WERI-Rb-1 (cell line): ENCODE data around the gene VMAC.
A peak's percentile ranks its signal among the peaks of the same experiment; 100 is the strongest.
"Not testable (repeated sequence)": the region's sequence is repeated elsewhere in the genome, so short reads cannot be mapped to it uniquely, and the experiment has no call there.

Source experiments
- DNase-seq: peaks from one replicate; pipeline ENCODE4 v3.0.0-alpha.2; 2020
- H3K27ac ChIP-seq: fragments of 250-450 bp; sonication (Bioruptor Pico); 2 replicates; pipeline ENCODE4 v1.5.1; 2020; ENCODE audit warnings: mild to moderate bottlenecking, moderate library complexity
- H3K27me3 ChIP-seq: fragments of 250-450 bp; sonication (Bioruptor Pico); 2 replicates; pipeline ENCODE4 v1.5.1; 2021; ENCODE audit warnings: mild to moderate bottlenecking, low read depth, moderate library complexity; ENCODE audit not compliant: insufficient read depth, severe bottlenecking
- H3K36me3 ChIP-seq: fragments of 250-450 bp; sonication (Bioruptor Pico); 2 replicates; pipeline ENCODE4 v1.5.1; 2020; ENCODE audit warnings: mild to moderate bottlenecking, moderate library complexity
- H3K4me3 ChIP-seq: 2 replicates; pipeline ENCODE4 v1.5.1; 2011; ENCODE audit warnings: low read depth, mild to moderate bottlenecking, control low read depth, low read length
- H3K9me3 ChIP-seq: fragments of 250-450 bp; sonication (Bioruptor Pico); 2 replicates; pipeline ENCODE4 v1.5.1; 2021; ENCODE audit warnings: mild to moderate bottlenecking, moderate library complexity; ENCODE audit not compliant: severe bottlenecking
- TF ChIP-seq, protein P1 (sequence below): IDR thresholded peaks from 2 replicates; pipeline ENCODE4 v1.5.1; 2011; ENCODE audit warnings: low read depth, mild to moderate bottlenecking, control low read depth, inconsistent platforms, low read length

The VMAC gene

GRCh38 chr19:5877427-5877826 lies 27.2 kb upstream of the VMAC start:
- Histone ChIP-seq H3K36me3 (no peaks in the 10 kb centered on the region), H3K4me3 (no peak overlapping the region), H3K9me3 (no peaks in the 10 kb centered on the region), H3K27ac (no peak overlapping the region), H3K27me3 (no peaks in the 10 kb centered on the region)
- no peak for DNase-seq
- TF ChIP-seq, protein P1, sequence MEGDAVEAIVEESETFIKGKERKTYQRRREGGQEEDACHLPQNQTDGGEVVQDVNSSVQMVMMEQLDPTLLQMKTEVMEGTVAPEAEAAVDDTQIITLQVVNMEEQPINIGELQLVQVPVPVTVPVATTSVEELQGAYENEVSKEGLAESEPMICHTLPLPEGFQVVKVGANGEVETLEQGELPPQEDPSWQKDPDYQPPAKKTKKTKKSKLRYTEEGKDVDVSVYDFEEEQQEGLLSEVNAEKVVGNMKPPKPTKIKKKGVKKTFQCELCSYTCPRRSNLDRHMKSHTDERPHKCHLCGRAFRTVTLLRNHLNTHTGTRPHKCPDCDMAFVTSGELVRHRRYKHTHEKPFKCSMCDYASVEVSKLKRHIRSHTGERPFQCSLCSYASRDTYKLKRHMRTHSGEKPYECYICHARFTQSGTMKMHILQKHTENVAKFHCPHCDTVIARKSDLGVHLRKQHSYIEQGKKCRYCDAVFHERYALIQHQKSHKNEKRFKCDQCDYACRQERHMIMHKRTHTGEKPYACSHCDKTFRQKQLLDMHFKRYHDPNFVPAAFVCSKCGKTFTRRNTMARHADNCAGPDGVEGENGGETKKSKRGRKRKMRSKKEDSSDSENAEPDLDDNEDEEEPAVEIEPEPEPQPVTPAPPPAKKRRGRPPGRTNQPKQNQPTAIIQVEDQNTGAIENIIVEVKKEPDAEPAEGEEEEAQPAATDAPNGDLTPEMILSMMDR: no peak

- DNase-seq: no peak
- no peak overlapping the region for H3K4me3 ChIP-seq
- no peaks in the 10 kb centered on the region for H3K9me3 ChIP-seq
- no peaks in the 10 kb centered on the region for H3K36me3 ChIP-seq
- TF ChIP-seq, protein P1: no peak
- no peaks in the 10 kb centered on the region for H3K27me3 ChIP-seq
- no peak overlapping the region for H3K27ac ChIP-seq
Measured at GRCh38 chr19:5877882-5878281, 26.8 kb upstream of the VMAC start.

DNA sequence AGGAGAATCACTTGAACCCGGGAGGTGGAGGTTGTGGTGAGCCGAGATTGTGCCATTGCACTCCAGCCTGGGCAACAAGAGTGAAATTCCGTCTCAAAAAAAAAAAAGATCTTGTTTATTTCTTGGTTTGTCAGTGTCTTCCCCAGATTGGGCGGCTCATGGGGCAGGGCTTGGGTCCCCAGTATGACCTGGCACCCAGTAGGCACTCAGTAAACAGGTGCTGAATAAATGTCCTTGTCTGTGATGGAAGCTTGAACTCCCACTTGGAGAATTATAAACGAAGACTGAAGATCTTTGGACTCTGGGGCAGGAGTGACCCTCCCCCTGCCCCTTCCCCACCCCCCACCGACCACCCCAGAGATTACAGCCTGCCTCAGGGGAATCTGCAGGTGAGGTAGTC lies 24.5 kb upstream of the VMAC start:
- H3K27ac ChIP-seq: no peak overlapping the region
- H3K27me3 ChIP-seq: no peaks in the 10 kb centered on the region
- no peaks in the 10 kb centered on the region for H3K9me3 ChIP-seq
- TF ChIP-seq, protein P1: no peak
- DNase-seq: no peak
- no peaks in the 10 kb centered on the region for H3K36me3 ChIP-seq
- no peak overlapping the region for H3K4me3 ChIP-seq

GRCh38 chr19:5880604-5881078 lies 24.0 kb upstream of the VMAC start:
- Histone ChIP-seq H3K4me3 (no peak overlapping the region), H3K9me3 (no peaks in the 10 kb centered on the region), H3K36me3 (no peaks in the 10 kb centered on the region), H3K27ac (no peak overlapping the region), H3K27me3 (no peaks in the 10 kb centered on the region)
- no peak for DNase-seq
- TF ChIP-seq, protein P1: no peak

- DNase-seq: peak; percentile 30
- Histone ChIP-seq H3K27ac (0 out of 2 replicates have a peak overlapping the region, but pooled peaks have one; percentile 2), H3K9me3 (no peaks in the 10 kb centered on the region), H3K27me3 (no peaks in the 10 kb centered on the region), H3K4me3 (no peak overlapping the region), H3K36me3 (no peaks in the 10 kb centered on the region)
- TF ChIP-seq, protein P1: no peak
Measured at GRCh38 chr19:5881543-5882299, 23.0 kb upstream of the VMAC start.

GRCh38 chr19:5882421-5882968 lies 22.2 kb upstream of the VMAC start:
- no peaks in the 10 kb centered on the region for H3K9me3 ChIP-seq
- no peak for DNase-seq
- TF ChIP-seq, protein P1: no peak
- no peaks in the 10 kb centered on the region for H3K36me3 ChIP-seq
- 0 out of 2 replicates have a peak overlapping the region, but pooled peaks have one; percentile 2 for H3K27ac ChIP-seq
- no peak overlapping the region for H3K4me3 ChIP-seq
- no peaks in the 10 kb centered on the region for H3K27me3 ChIP-seq

GRCh38 chr19:5883157-5883873 lies 21.4 kb upstream of the VMAC start:
- H3K27me3 ChIP-seq, H3K4me3 ChIP-seq, H3K9me3 ChIP-seq, H3K36me3 ChIP-seq, H3K27ac ChIP-seq, DNase-seq: not testable (repeated sequence)
